ENCODE results near the gene ATP10B.

Gene ATP10B

GRCh38 chr5:160638161-160638742 lies 213.8 kb downstream of the ATP10B start:
- no peak for DNase-seq (ENCODE audit: low read depth in 1 of 2, low spot score in 1 of 2)

- no peak for DNase-seq (ENCODE audit: low read depth in 1 of 2, low spot score in 1 of 2)
Observed at GRCh38 chr5:160637357-160638090, 214.5 kb downstream of the ATP10B start.

- DNase-seq (ENCODE audit: low read depth in 1 of 2, low spot score in 1 of 2), result no peak
Observed at GRCh38 chr5:160635663-160636062, 216.3 kb downstream of the ATP10B start.

- no peak for DNase-seq (ENCODE audit: low read depth in 1 of 2, low spot score in 1 of 2)
Observed at GRCh38 chr5:160635046-160635445, 217.0 kb downstream of the ATP10B start.

- DNase-seq (ENCODE audit: low read depth in 1 of 2, low spot score in 1 of 2), result no peak
Observed at GRCh38 chr5:160629003-160629402, 223.0 kb downstream of the ATP10B start.

- DNase-seq (ENCODE audit: low read depth in 1 of 2, low spot score in 1 of 2), result no peak
Observed at GRCh38 chr5:160628619-160628968, 223.4 kb downstream of the ATP10B start.

GRCh38 chr5:160627921-160628618 lies 223.9 kb downstream of the ATP10B start:
- DNase-seq (ENCODE audit: low read depth in 1 of 2, low spot score in 1 of 2), result no peak

- DNase-seq (ENCODE audit: low read depth in 1 of 2, low spot score in 1 of 2), result no peak
Observed at GRCh38 chr5:160626322-160626721, 225.7 kb downstream of the ATP10B start.

- DNase-seq (ENCODE audit: low read depth in 1 of 2, low spot score in 1 of 2), result no peak
Observed at GRCh38 chr5:160621526-160621925, 230.5 kb downstream of the ATP10B start.

- no peak for DNase-seq (ENCODE audit: low read depth in 1 of 2, low spot score in 1 of 2)
Observed at GRCh38 chr5:160620401-160620800, 231.6 kb downstream of the ATP10B start.

GRCh38 chr5:160619381-160619780 lies 232.6 kb downstream of the ATP10B start:
- no peak for DNase-seq (ENCODE audit: low read depth in 1 of 2, low spot score in 1 of 2)

GRCh38 chr5:160618286-160618685 lies 233.7 kb downstream of the ATP10B start:
- no peak for DNase-seq (ENCODE audit: low read depth in 1 of 2, low spot score in 1 of 2)

- DNase-seq (ENCODE audit: low read depth in 1 of 2, low spot score in 1 of 2), result no peak
Observed at GRCh38 chr5:160616712-160617497, 235.1 kb downstream of the ATP10B start.

- DNase-seq (ENCODE audit: low read depth in 1 of 2, low spot score in 1 of 2), result no peak
Observed at GRCh38 chr5:160614136-160614535, 237.9 kb downstream of the ATP10B start.

- DNase-seq (ENCODE audit: low read depth in 1 of 2, low spot score in 1 of 2), result no peak
Observed at GRCh38 chr5:160605266-160605665, 246.7 kb downstream of the ATP10B start.

GRCh38 chr5:160604484-160604883 lies 247.5 kb downstream of the ATP10B start:
- DNase-seq (ENCODE audit: low read depth in 1 of 2, low spot score in 1 of 2), result no peak

GRCh38 chr5:160602744-160603143 lies 249.3 kb downstream of the ATP10B start:
- no peak for DNase-seq (ENCODE audit: low read depth in 1 of 2, low spot score in 1 of 2)

GRCh38 chr5:160601046-160601445 lies 251.0 kb downstream of the ATP10B start:
- no peak for DNase-seq (ENCODE audit: low read depth in 1 of 2, low spot score in 1 of 2)

- no peak for DNase-seq (ENCODE audit: low read depth in 1 of 2, low spot score in 1 of 2)
Observed at GRCh38 chr5:160573318-160573717, 278.7 kb downstream of the ATP10B start.

- DNase-seq (ENCODE audit: low read depth in 1 of 2, low spot score in 1 of 2), result no peak
Observed at GRCh38 chr5:160567031-160567705, 284.8 kb downstream of the ATP10B start.

- DNase-seq (ENCODE audit: low read depth in 1 of 2, low spot score in 1 of 2), result no peak
Observed at GRCh38 chr5:160565376-160565775, 286.6 kb downstream of the ATP10B start.
